Keratinocyte (primary cell): ENCODE results near the gene EIF5B.

Source experiments
- CTCF ChIP-seq, 3 experiments: IDR thresholded peaks in 1 of 3; conservative IDR thresholded peaks in 1 of 3; optimal IDR thresholded peaks in 1 of 3; 2 replicates in 2 of 3; 3 replicates in 1 of 3; pipeline versions ENCODE3 to v1.5.1; 2011; ENCODE audit warnings: low read length in 3 of 3, mild to moderate bottlenecking in 3 of 3, moderate library complexity in 2 of 3, control low read depth in 1 of 3, inconsistent platforms in 1 of 3; ENCODE audit not compliant: insufficient read depth in 2 of 3; ENCODE audit errors: extremely low read depth in 1 of 3
- EZH2 ChIP-seq: IDR thresholded peaks from one replicate; pipeline ENCODE4 v1.6.1; 2012; ENCODE audit warnings: inconsistent platforms, mild to moderate bottlenecking, low read length, moderate library complexity

GRCh38 chr2:99399795-99400194 is 62.6 kb downstream of the EIF5B start:
- TF ChIP-seq CTCF (optimal IDR thresholded peaks at IDR 0.05 in 1 of 3, IDR thresholded peaks at IDR 0.05 in 1 of 3, conservative IDR thresholded peaks at IDR 0.05 in 1 of 3; ENCODE audit: extremely low read depth in 1 of 3, insufficient read depth in 2 of 3, low read length in 3 of 3) (no peak), EZH2 (no peak)
